HL-60 (cell line): Measurements from ENCODE around the gene F2R.

ENCODE experiments used
- CTCF ChIP-seq: IDR thresholded peaks from one replicate; pipeline ENCODE4 v1.5.1; 2011; ENCODE audit warnings: low read length, control low read depth, inconsistent platforms; ENCODE audit not compliant: insufficient read depth
- SPI1 ChIP-seq: IDR thresholded peaks from 2 replicates; pipeline ENCODE4 v1.6.1; 2012; ENCODE audit warnings: low read depth, mild to moderate bottlenecking, borderline replicate concordance

GRCh38 chr5:76718880-76719279, 3.0 kb downstream of the F2R start:
- TF ChIP-seq CTCF (no peak), SPI1 (no peak)
